Measurements from ENCODE around the gene CWF19L2.

CWF19L2 gene

DNA sequence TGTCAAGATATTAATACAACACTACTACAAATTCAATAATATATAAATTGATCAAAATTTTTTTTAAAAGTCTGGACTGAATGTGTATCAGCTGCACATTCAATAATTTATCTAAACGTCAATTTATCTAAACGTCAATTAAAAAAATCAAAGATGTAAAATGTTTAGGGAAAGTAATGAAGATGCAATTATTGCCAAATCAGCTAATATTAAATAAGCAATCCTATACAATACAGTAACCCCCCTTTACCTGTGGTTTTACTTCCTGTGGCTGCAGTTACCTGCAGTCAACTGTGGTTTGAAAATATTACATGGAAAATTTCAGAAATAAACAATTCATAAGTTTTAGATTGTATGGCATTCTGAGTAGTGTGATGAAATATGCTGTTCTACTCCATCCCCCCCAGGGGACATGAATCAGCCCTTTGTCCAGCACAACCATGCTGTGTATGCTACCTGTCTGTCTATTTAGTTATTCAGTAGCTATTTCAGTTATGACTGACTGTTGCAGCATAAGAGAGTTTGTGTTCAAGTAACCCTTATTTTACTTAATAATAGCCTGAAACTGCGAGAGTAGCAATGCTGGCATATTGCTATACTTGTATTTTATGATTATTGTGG lies 72.2 kb downstream of the CWF19L2 start:
- Histone ChIP-seq H3K4me2 (ENCODE audit: low read length) (no peak overlapping the region), H3K4me3 (ENCODE audit: low read depth, low read length) (no peak overlapping the region), H3K18ac (ENCODE audit: low read length) (no peak overlapping the region), H3K79me2 (ENCODE audit: control insufficient read depth, insufficient read depth, low read length, poor library complexity) (no peaks in the 10 kb centered on the region), H3K4me1 (ENCODE audit: control insufficient read depth in 1 of 2, insufficient read depth in 2 of 2, low read length in 2 of 2) (no peaks in the 10 kb centered on the region), H4K12ac (ENCODE audit: low read depth, low read length) (no peak overlapping the region), H4K8ac (ENCODE audit: low read depth, low read length) (no peak overlapping the region), H3K27ac (ENCODE audit: low read depth, low read length) (no peak overlapping the region), H2BK120ac (ENCODE audit: insufficient read depth, low read length, poor library complexity) (no peak overlapping the region), H3K27me3 (ENCODE audit: insufficient read depth, low read length) (no peaks in the 10 kb centered on the region), H3K14ac (ENCODE audit: low read length) (no peak overlapping the region), H2BK12ac (ENCODE audit: low read length) (no peak overlapping the region), H3K4ac (ENCODE audit: low read depth, low read length) (no peak overlapping the region), H2BK5ac (ENCODE audit: low read depth, low read length, poor library complexity) (no peak overlapping the region), H3K79me1 (ENCODE audit: low read length) (no peaks in the 10 kb centered on the region), H4K91ac (ENCODE audit: low read depth, low read length) (no peak overlapping the region), H3K9ac (ENCODE audit: low read length) (no peak overlapping the region), H3K23ac (ENCODE audit: low read length) (no peak overlapping the region), H3K36me3 (ENCODE audit: control insufficient read depth in 1 of 2, insufficient read depth in 2 of 2, low read length in 2 of 2) (no peaks in the 10 kb centered on the region), H2AFZ (ENCODE audit: insufficient read depth, low read length, poor library complexity) (no peak overlapping the region), H2AK5ac (ENCODE audit: low read length) (no peak overlapping the region), H3K9me3 (ENCODE audit: insufficient read depth, low read depth, low read length) (no peaks in the 10 kb centered on the region)
- WGBS (ENCODE audit: extremely low coverage, insufficient coverage, insufficient read length), result no CpG with 5 or more reads among the region's 3 CpGs
- peak; percentile 92 to 95 for DNase-seq

DNA sequence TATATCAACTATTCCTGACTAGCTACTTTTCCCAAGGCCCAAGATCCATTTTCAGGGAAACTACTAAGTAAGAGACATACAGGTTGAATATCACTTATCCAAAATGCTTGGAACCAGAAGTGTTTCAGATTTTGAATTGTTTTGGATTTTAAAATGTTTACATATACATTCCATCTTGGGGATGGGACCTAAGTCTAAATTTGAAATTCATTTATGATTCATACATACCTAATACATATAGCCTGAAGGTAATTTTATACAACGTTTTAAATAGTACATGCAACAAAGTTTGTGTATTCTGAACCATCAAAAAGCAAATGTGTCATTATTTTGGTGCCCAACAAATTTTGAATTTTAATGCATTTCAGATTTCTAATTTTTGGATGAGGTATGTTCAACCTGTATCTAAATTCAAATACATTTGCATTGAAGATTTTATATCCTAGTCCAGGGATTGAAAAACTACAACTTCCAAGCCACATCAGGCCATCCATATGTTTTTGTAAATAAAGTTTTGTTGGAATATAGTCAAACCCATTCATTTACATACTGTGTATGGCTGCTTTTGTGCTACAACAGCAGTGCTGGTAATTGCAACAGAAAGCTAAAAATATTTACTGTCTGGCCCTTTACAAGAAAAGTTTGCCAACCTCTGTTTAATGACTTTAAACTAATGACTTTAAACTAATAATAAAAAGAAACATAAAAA lies 73.3 kb downstream of the CWF19L2 start:
- H4K12ac ChIP-seq (ENCODE audit: low read depth, low read length), result no peak overlapping the region
- H3K27me3 ChIP-seq (ENCODE audit: insufficient read depth, low read length), result no peaks in the 10 kb centered on the region
- no peaks in the 10 kb centered on the region for H3K79me1 ChIP-seq (ENCODE audit: low read length)
- WGBS (ENCODE audit: extremely low coverage, insufficient coverage, insufficient read length), result no CpG with 5 or more reads among the region's 1 CpG
- H3K9me3 ChIP-seq (ENCODE audit: insufficient read depth, low read depth, low read length), result no peaks in the 10 kb centered on the region
- no peaks in the 10 kb centered on the region for H3K4me1 ChIP-seq (ENCODE audit: control insufficient read depth in 1 of 2, insufficient read depth in 2 of 2, low read length in 2 of 2)
- no peak overlapping the region for H3K18ac ChIP-seq (ENCODE audit: low read length)
- H2AK5ac ChIP-seq (ENCODE audit: low read length), result no peak overlapping the region
- H2BK12ac ChIP-seq (ENCODE audit: low read length), result no peak overlapping the region
- no peak for DNase-seq
- no peak overlapping the region for H3K4me3 ChIP-seq (ENCODE audit: low read depth, low read length)
- no peak overlapping the region for H2AFZ ChIP-seq (ENCODE audit: insufficient read depth, low read length, poor library complexity)
- H3K4ac ChIP-seq (ENCODE audit: low read depth, low read length), result no peak overlapping the region
- H3K79me2 ChIP-seq (ENCODE audit: control insufficient read depth, insufficient read depth, low read length, poor library complexity), result no peaks in the 10 kb centered on the region
- H3K14ac ChIP-seq (ENCODE audit: low read length), result no peak overlapping the region
- no peaks in the 10 kb centered on the region for H3K36me3 ChIP-seq (ENCODE audit: control insufficient read depth in 1 of 2, insufficient read depth in 2 of 2, low read length in 2 of 2)
- no peak overlapping the region for H4K91ac ChIP-seq (ENCODE audit: low read depth, low read length)
- no peak overlapping the region for H2BK5ac ChIP-seq (ENCODE audit: low read depth, low read length, poor library complexity)
- H3K23ac ChIP-seq (ENCODE audit: low read length), result no peak overlapping the region
- H3K4me2 ChIP-seq (ENCODE audit: low read length), result no peak overlapping the region
- no peak overlapping the region for H3K27ac ChIP-seq (ENCODE audit: low read depth, low read length)
- H2BK120ac ChIP-seq (ENCODE audit: insufficient read depth, low read length, poor library complexity), result no peak overlapping the region
- H3K9ac ChIP-seq (ENCODE audit: low read length), result no peak overlapping the region
- no peak overlapping the region for H4K8ac ChIP-seq (ENCODE audit: low read depth, low read length)

DNA sequence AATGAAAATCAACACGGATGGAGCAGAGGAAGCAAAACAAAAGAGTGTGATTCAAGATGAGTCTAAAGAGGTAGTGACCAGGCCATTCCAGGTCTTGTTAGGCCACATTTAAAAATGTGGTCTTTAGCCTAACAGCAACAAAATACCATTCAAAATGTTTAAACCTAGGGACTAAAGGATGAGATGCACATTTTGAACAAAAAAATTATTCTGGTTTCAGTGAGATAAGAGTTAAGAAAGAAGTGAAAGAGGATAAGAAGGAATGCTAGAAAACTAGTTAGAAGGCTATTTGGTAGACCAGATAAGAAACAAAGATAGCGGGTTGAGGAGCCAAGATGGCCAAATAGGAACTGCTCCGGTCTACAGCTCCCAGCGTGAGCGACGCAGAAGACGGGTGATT lies 85.2 kb downstream of the CWF19L2 start:
- Histone ChIP-seq H2BK12ac (ENCODE audit: low read length) (no peak overlapping the region), H3K4me2 (ENCODE audit: low read length) (no peak overlapping the region), H3K79me2 (ENCODE audit: control insufficient read depth, insufficient read depth, low read length, poor library complexity) (no peaks in the 10 kb centered on the region), H3K36me3 (ENCODE audit: control insufficient read depth in 1 of 2, insufficient read depth in 2 of 2, low read length in 2 of 2) (no peaks in the 10 kb centered on the region), H3K9me3 (ENCODE audit: insufficient read depth, low read depth, low read length) (no peaks in the 10 kb centered on the region), H3K14ac (ENCODE audit: low read length) (no peak overlapping the region), H4K8ac (ENCODE audit: low read depth, low read length) (no peak overlapping the region), H3K4me1 (ENCODE audit: control insufficient read depth in 1 of 2, insufficient read depth in 2 of 2, low read length in 2 of 2) (no peaks in the 10 kb centered on the region), H4K12ac (ENCODE audit: low read depth, low read length) (no peak overlapping the region), H3K79me1 (ENCODE audit: low read length) (no peaks in the 10 kb centered on the region), H2BK5ac (ENCODE audit: low read depth, low read length, poor library complexity) (no peak overlapping the region), H3K23ac (ENCODE audit: low read length) (no peak overlapping the region), H4K91ac (ENCODE audit: low read depth, low read length) (no peak overlapping the region), H3K4me3 (ENCODE audit: low read depth, low read length) (no peak overlapping the region), H2BK120ac (ENCODE audit: insufficient read depth, low read length, poor library complexity) (no peak overlapping the region), H3K18ac (ENCODE audit: low read length) (no peak overlapping the region), H2AFZ (ENCODE audit: insufficient read depth, low read length, poor library complexity) (no peak overlapping the region), H2AK5ac (ENCODE audit: low read length) (no peak overlapping the region), H3K4ac (ENCODE audit: low read depth, low read length) (no peak overlapping the region), H3K27ac (ENCODE audit: low read depth, low read length) (no peak overlapping the region), H3K9ac (ENCODE audit: low read length) (no peak overlapping the region), H3K27me3 (ENCODE audit: insufficient read depth, low read length) (no peaks in the 10 kb centered on the region)
- no CpG with 5 or more reads among the region's 7 CpGs for WGBS (ENCODE audit: extremely low coverage, insufficient coverage, insufficient read length)
- peak in 1 of 2 donors; percentile 79 for DNase-seq

DNA sequence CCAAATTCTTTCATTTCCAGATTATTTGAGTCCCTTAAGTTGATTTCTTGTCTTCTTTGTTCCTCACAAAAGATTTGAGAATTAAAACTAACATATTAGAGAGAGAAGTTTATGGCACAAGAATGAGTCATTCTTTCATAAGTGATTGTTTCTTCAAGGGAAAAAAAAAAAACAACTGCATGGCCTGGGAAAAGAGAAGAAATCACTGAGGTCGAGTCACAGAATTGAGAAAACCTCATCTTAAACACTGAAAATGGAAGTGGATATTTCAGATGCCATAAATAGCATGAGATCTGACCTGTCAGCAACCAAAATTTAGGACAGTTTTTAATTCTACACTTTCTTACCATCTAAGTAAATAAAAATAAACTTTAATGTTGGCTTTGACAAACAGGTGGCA lies 87.2 kb downstream of the CWF19L2 start:
- no peak overlapping the region for H4K8ac ChIP-seq (ENCODE audit: low read depth, low read length)
- no peaks in the 10 kb centered on the region for H3K27me3 ChIP-seq (ENCODE audit: insufficient read depth, low read length)
- H3K79me2 ChIP-seq (ENCODE audit: control insufficient read depth, insufficient read depth, low read length, poor library complexity), result no peaks in the 10 kb centered on the region
- no peak overlapping the region for H2AFZ ChIP-seq (ENCODE audit: insufficient read depth, low read length, poor library complexity)
- H3K23ac ChIP-seq (ENCODE audit: low read length), result no peak overlapping the region
- H2BK12ac ChIP-seq (ENCODE audit: low read length), result no peak overlapping the region
- H2AK5ac ChIP-seq (ENCODE audit: low read length), result no peak overlapping the region
- H3K27ac ChIP-seq (ENCODE audit: low read depth, low read length), result no peak overlapping the region
- no peak for DNase-seq
- no peak overlapping the region for H3K14ac ChIP-seq (ENCODE audit: low read length)
- no peaks in the 10 kb centered on the region for H3K79me1 ChIP-seq (ENCODE audit: low read length)
- no peak overlapping the region for H3K4me3 ChIP-seq (ENCODE audit: low read depth, low read length)
- no peak overlapping the region for H4K91ac ChIP-seq (ENCODE audit: low read depth, low read length)
- H3K9ac ChIP-seq (ENCODE audit: low read length), result no peak overlapping the region
- H3K36me3 ChIP-seq (ENCODE audit: control insufficient read depth in 1 of 2, insufficient read depth in 2 of 2, low read length in 2 of 2), result no peaks in the 10 kb centered on the region
- WGBS (ENCODE audit: extremely low coverage, insufficient coverage, insufficient read length), result no CpG with 5 or more reads among the region's 1 CpG
- H2BK5ac ChIP-seq (ENCODE audit: low read depth, low read length, poor library complexity), result no peak overlapping the region
- H3K4me2 ChIP-seq (ENCODE audit: low read length), result no peak overlapping the region
- no peak overlapping the region for H3K18ac ChIP-seq (ENCODE audit: low read length)
- no peak overlapping the region for H4K12ac ChIP-seq (ENCODE audit: low read depth, low read length)
- no peak overlapping the region for H2BK120ac ChIP-seq (ENCODE audit: insufficient read depth, low read length, poor library complexity)
- no peaks in the 10 kb centered on the region for H3K4me1 ChIP-seq (ENCODE audit: control insufficient read depth in 1 of 2, insufficient read depth in 2 of 2, low read length in 2 of 2)
- no peaks in the 10 kb centered on the region for H3K9me3 ChIP-seq (ENCODE audit: insufficient read depth, low read depth, low read length)
- H3K4ac ChIP-seq (ENCODE audit: low read depth, low read length), result no peak overlapping the region

Data from trophoblast cell (in vitro differentiated cells and primary cell).